NCI-H146 treated with DMSO at 0.1 percent for 48 hours (cell line): ENCODE data around the gene AMACR.
"Not testable (repeated sequence)": the region's sequence is repeated elsewhere in the genome, so short reads cannot be mapped to it uniquely, and the experiment has no call there.

ENCODE experiments used
- DNase-seq: peaks from one replicate; lab custom pipeline; 2025; ENCODE audit not compliant: unreplicated experiment; lab: John Stamatoyannopoulos, UW

Gene AMACR

GRCh38 chr5:34038390-34038789 lies 30.5 kb upstream of the AMACR start:
- no peak for DNase-seq

GRCh38 chr5:34037726-34038125 lies 29.9 kb upstream of the AMACR start:
- no peak for DNase-seq

- DNase-seq, result no peak
Observed at GRCh38 chr5:34035756-34036155, 27.9 kb upstream of the AMACR start.

GRCh38 chr5:34034534-34035327 lies 26.9 kb upstream of the AMACR start:
- DNase-seq, result no peak

- DNase-seq, result no peak
Observed at GRCh38 chr5:34031966-34032365, 24.1 kb upstream of the AMACR start.

- DNase-seq, result no peak
Observed at GRCh38 chr5:34031117-34031516, 23.3 kb upstream of the AMACR start.

- DNase-seq, result not testable (repeated sequence)
Observed at GRCh38 chr5:34030585-34030984, 22.7 kb upstream of the AMACR start.

- no peak for DNase-seq
Observed at GRCh38 chr5:34030048-34030447, 22.2 kb upstream of the AMACR start.

- no peak for DNase-seq
Observed at GRCh38 chr5:34028349-34028748, 20.5 kb upstream of the AMACR start.

GRCh38 chr5:34026089-34026761 lies 18.4 kb upstream of the AMACR start:
- DNase-seq, result peak; percentile 66

- DNase-seq, result no peak
Observed at GRCh38 chr5:34022121-34022705, 14.4 kb upstream of the AMACR start.

- no peak for DNase-seq
Observed at GRCh38 chr5:34021334-34021733, 13.5 kb upstream of the AMACR start.

GRCh38 chr5:34020726-34021125 lies 12.9 kb upstream of the AMACR start:
- no peak for DNase-seq

GRCh38 chr5:34017254-34017653 lies 9.4 kb upstream of the AMACR start:
- DNase-seq, result no peak

- DNase-seq, result no peak
Observed at GRCh38 chr5:34016750-34017149, 8.9 kb upstream of the AMACR start.

- DNase-seq, result no peak
Observed at GRCh38 chr5:34016222-34016621, 8.4 kb upstream of the AMACR start.

GRCh38 chr5:34015120-34015822 lies 7.4 kb upstream of the AMACR start:
- DNase-seq, result no peak

GRCh38 chr5:34014626-34015025 lies 6.8 kb upstream of the AMACR start:
- DNase-seq, result no peak

GRCh38 chr5:34013547-34013946 lies 5.7 kb upstream of the AMACR start:
- no peak for DNase-seq

- no peak for DNase-seq
Observed at GRCh38 chr5:34012791-34013190, 4.9 kb upstream of the AMACR start.

- no peak for DNase-seq
Observed at GRCh38 chr5:34011536-34011935, 3.7 kb upstream of the AMACR start.

- peak; percentile 66 for DNase-seq
Observed at GRCh38 chr5:34010146-34010545, 2.3 kb upstream of the AMACR start.
